Lower leg skin (tissue), 3 donors: ENCODE results near the gene FBLIM1.

ENCODE experiments used
- POLR2A ChIP-seq, 2 donors: fragments of 450-650 bp; IDR thresholded peaks; one replicate each; pipeline ENCODE4 v1.6.1; 2016 to 2017; ENCODE audit warnings: antibody characterized with exemption in 2 of 2, mild to moderate bottlenecking in 1 of 2, moderate library complexity in 1 of 2
- TF ChIP-seq, protein P1 (sequence below), 3 donors: fragments of 450-650 bp; IDR thresholded peaks; one replicate each; pipeline ENCODE4 v1.5.1; 2016; ENCODE audit warnings: antibody characterized with exemption in 3 of 3, mild to moderate bottlenecking in 3 of 3, moderate library complexity in 2 of 3

DNA sequence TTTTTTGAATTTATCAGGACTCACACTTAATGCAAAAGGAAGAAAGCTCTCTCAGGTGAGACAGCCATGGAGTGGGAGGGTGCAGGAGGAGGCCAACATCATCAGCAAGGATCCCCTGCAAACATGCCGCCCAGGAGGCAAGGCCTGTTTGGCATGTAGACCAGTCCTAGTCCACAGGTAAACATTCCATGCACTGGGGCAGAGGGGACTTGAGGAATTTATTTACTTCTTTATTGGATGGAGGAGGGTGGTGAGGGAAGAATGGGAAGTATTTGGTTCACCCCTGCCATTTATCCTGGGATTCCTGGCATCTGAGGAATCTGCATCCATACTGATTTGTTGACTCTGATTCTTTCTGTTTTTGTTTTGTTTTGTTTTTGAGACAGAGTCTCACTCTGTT lies 50.4 kb downstream of the FBLIM1 start:
- TF ChIP-seq, protein P1, sequence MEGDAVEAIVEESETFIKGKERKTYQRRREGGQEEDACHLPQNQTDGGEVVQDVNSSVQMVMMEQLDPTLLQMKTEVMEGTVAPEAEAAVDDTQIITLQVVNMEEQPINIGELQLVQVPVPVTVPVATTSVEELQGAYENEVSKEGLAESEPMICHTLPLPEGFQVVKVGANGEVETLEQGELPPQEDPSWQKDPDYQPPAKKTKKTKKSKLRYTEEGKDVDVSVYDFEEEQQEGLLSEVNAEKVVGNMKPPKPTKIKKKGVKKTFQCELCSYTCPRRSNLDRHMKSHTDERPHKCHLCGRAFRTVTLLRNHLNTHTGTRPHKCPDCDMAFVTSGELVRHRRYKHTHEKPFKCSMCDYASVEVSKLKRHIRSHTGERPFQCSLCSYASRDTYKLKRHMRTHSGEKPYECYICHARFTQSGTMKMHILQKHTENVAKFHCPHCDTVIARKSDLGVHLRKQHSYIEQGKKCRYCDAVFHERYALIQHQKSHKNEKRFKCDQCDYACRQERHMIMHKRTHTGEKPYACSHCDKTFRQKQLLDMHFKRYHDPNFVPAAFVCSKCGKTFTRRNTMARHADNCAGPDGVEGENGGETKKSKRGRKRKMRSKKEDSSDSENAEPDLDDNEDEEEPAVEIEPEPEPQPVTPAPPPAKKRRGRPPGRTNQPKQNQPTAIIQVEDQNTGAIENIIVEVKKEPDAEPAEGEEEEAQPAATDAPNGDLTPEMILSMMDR (IDR thresholded peaks at IDR 0.05), result no peak
- no peak for TF ChIP-seq POLR2A (IDR thresholded peaks at IDR 0.05)
